ENCODE measurements around the gene LRP6.

DNA sequence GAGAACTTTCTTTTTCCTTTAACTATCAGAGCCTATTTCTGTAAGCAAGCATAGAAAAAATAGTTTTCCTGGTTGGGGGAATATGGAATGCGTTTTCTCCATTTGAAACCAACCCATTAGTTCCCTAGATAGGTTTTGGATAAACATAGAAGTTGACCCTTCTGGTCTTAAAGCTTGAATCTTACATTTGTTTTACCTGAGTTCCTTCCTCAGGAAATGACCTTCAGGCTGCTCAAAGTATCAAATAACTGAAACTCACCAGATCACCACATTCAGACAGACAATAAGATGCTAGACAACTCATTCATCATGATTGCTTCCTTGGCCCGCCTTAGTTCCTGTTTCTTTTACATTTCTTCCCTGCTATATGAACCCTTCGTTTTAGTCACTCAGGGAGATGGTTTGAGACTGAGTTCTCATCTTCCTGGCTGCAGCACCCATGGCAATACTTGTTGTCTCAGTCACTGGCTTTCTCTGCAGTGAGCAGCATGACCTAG lies 52.2 kb downstream of the LRP6 start:
- TF ChIP-seq, protein P1, sequence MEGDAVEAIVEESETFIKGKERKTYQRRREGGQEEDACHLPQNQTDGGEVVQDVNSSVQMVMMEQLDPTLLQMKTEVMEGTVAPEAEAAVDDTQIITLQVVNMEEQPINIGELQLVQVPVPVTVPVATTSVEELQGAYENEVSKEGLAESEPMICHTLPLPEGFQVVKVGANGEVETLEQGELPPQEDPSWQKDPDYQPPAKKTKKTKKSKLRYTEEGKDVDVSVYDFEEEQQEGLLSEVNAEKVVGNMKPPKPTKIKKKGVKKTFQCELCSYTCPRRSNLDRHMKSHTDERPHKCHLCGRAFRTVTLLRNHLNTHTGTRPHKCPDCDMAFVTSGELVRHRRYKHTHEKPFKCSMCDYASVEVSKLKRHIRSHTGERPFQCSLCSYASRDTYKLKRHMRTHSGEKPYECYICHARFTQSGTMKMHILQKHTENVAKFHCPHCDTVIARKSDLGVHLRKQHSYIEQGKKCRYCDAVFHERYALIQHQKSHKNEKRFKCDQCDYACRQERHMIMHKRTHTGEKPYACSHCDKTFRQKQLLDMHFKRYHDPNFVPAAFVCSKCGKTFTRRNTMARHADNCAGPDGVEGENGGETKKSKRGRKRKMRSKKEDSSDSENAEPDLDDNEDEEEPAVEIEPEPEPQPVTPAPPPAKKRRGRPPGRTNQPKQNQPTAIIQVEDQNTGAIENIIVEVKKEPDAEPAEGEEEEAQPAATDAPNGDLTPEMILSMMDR (IDR thresholded peaks at IDR 0.05; ENCODE audit: low read depth, low read length, missing input control) = no peak
- no peak for TF ChIP-seq JUND (IDR thresholded peaks at IDR 0.05)
- no peak for TF ChIP-seq RAD21 (IDR thresholded peaks at IDR 0.05)
- TF ChIP-seq RXRA (IDR thresholded peaks at IDR 0.05) = no peak
- TF ChIP-seq TAF1 (conservative IDR thresholded peaks at IDR 0.05) = no peak
- no peak for TF ChIP-seq SP1 (IDR thresholded peaks at IDR 0.05)
- TF ChIP-seq, protein P2, sequence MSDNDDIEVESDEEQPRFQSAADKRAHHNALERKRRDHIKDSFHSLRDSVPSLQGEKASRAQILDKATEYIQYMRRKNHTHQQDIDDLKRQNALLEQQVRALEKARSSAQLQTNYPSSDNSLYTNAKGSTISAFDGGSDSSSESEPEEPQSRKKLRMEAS (IDR thresholded peaks at IDR 0.05) = no peak
- TF ChIP-seq GABPA (IDR thresholded peaks at IDR 0.05 in 1 of 2, conservative IDR thresholded peaks at IDR 0.05 in 1 of 2) = no peak
- TF ChIP-seq, protein P3, sequence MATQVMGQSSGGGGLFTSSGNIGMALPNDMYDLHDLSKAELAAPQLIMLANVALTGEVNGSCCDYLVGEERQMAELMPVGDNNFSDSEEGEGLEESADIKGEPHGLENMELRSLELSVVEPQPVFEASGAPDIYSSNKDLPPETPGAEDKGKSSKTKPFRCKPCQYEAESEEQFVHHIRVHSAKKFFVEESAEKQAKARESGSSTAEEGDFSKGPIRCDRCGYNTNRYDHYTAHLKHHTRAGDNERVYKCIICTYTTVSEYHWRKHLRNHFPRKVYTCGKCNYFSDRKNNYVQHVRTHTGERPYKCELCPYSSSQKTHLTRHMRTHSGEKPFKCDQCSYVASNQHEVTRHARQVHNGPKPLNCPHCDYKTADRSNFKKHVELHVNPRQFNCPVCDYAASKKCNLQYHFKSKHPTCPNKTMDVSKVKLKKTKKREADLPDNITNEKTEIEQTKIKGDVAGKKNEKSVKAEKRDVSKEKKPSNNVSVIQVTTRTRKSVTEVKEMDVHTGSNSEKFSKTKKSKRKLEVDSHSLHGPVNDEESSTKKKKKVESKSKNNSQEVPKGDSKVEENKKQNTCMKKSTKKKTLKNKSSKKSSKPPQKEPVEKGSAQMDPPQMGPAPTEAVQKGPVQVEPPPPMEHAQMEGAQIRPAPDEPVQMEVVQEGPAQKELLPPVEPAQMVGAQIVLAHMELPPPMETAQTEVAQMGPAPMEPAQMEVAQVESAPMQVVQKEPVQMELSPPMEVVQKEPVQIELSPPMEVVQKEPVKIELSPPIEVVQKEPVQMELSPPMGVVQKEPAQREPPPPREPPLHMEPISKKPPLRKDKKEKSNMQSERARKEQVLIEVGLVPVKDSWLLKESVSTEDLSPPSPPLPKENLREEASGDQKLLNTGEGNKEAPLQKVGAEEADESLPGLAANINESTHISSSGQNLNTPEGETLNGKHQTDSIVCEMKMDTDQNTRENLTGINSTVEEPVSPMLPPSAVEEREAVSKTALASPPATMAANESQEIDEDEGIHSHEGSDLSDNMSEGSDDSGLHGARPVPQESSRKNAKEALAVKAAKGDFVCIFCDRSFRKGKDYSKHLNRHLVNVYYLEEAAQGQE (IDR thresholded peaks at IDR 0.05) = no peak
- no peak for TF ChIP-seq EGR1 (IDR thresholded peaks at IDR 0.05; ENCODE audit: low read depth in 2 of 2)
- no peak for TF ChIP-seq YY1 (IDR thresholded peaks at IDR 0.05)
- TF ChIP-seq, protein P4, sequence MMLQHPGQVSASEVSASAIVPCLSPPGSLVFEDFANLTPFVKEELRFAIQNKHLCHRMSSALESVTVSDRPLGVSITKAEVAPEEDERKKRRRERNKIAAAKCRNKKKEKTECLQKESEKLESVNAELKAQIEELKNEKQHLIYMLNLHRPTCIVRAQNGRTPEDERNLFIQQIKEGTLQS (IDR thresholded peaks at IDR 0.05) = no peak
- TF ChIP-seq NR2F2 (IDR thresholded peaks at IDR 0.05) = no peak
